ENCODE results near the gene PNPLA5.

The PNPLA5 gene

DNA sequence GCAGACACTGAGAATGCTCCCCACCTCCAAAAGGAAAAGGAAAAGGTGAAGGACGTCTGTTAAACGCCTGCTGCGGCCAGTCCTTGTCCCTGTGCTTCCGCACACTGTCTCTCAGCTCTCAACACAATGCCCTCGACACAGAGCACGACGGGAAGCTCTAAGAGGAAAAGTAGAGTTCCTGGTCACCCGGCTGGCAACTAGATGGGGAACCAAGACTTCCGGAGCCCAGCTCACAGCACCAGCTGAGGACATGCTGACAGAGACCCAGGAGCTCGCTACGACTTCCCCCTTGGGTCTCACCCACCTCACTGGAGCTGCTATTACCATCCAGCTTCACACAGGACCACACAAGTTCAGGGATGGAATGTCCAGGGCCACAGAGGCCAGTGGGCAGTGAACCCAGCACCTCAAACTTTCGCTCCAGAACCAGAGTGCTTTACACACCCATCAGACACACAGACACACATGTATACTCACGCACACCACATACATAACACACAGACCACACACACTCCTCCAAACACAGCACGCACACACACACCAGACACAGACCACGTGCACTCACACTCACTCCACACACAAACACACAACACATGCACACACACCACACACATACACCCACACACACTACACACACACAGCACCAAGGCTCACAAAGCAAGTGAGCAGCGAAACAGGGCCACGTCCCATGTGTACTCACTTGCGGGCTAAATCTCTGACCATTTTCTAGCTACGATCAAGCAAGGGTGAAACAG lies 39.1 kb downstream of the PNPLA5 start:
- no peak for DNase-seq

DNA sequence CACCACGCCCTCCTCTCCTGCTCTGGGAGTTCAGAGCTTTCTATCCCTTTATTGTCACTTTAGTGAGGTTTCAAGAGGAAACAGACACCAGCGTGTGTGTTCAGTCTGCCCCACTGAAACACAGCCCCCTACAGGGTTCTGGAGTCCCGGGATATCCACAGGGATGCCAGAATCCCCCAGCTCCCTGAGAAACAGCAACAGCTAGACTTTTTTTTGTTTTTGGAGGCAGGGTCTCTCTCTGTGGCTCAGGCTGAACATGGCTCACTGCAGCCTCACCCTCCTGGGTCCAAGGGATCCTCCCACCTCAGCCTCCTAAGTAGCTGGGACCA lies 39.9 kb downstream of the PNPLA5 start:
- DNase-seq: no peak

DNA sequence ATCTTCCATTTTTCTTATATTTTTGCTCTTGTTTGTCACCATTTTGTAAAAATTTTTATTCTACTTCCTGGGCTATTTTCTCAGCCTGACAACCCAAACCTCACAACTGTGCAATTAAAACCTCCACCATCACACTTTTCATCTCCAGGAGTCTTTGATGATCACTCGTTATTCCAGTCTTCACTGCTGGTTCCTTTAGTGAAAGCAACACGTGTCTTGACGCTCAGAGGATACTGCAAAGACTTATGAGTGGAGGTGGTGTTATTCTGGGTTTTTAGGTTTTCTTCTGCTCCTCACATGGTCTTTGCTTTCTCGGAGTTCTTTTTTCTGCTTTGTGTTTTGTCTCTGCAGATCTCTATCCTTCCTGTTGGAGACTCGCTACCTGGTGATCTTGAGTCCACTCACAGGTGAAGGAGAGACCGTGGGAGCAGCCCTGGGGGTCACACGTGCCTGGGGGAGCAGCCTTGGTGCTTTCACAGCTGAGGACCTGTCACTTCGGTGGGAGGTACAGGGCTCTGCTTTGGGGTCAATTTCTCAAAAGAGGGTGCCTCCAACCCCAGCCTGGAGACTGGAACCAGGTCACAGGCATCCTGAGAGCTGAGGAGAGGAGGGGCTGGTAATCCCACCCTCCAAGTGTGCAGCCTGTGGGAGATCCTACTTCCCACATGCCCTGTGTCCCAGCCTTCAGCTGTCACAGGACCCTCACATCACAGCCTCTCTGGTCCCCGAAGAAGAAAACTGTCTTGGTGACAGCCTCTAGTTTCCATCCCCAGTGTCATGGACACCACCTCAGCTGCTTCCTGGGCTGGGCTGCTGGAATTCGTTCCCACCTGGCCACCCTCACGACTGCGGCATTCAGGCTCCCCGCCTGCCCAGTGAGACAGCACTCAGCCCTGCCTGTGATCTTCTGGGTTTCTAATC lies 40.5 kb downstream of the PNPLA5 start:
- DNase-seq: no peak

DNA sequence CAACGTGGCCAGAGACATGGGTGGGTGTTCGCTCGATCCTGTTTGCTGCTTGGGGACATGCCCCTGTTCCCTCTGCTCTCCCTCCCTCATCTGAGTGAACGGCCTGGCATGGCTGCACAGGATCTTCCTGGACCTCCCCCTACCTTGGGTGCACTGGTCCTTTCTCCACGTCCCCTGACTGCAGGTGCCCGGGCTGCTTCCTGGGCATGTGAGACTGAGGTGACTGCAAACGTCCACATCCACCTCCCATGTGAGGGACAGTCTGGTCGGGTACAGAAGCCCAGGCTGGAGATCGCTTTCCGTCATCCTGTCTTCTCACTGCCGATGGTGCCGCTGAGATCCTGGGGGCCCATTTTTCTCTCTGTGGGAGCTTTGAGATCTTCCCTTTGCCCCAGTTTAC lies 41.3 kb downstream of the PNPLA5 start:
- DNase-seq: no peak

DNA sequence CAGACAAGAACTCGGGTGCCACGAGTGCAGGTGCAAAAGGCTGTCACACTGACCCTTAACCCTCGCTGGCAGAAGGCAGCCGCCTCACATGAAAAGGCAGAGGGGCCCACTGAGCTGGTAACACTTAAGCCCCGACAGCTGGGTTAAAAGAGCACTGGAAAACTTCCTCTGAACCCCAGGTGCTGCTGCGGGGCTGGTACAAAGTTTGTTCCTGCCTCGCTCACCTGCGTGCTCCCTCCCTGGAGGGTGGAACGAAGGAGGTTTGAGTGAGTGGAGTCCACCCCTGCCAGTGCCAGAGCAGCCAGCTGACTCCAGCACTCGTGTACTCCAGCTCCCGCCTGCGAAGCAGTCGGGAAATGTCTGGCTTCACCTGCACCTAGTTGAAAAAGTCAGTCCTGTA lies 42.1 kb downstream of the PNPLA5 start:
- no peak for DNase-seq

DNA sequence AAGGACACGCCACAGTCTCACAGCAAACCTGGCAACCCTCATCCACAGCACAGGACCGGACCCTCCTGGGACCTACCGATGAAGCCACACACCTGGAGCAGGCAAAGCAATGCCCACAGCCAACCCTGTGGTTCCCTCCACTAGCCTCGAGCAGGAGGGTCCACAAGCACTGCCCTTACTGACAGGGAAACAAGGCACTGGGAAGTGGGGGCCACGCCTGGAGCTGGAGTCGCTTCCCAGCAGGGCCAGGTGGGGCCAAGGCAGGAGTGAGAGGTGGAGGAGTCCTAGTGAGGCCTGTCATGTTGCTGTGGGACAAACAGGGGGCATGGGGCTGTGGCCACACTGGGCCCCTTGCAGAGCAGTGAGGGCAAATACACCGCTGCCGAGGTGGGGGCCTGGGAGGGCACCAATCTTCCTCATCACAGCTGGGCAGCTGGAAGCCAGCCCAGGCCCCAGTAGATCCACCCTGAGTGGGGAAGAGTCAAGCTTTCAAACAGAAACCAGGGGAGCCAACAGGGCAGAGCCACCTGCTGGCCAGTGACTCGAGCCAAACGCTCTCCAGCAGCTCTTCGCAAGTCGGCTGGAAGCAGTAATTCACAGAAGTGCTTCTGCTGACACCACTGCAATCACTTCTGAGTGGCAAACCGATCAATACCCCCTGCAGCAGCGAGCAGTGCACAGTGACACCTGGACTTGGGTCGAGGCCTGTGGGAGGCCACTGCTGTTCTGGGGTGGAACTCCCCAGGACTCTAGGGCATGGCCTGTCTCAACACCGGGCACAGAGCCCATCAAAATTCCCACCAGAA lies 43.2 kb downstream of the PNPLA5 start:
- no peak for DNase-seq

DNA sequence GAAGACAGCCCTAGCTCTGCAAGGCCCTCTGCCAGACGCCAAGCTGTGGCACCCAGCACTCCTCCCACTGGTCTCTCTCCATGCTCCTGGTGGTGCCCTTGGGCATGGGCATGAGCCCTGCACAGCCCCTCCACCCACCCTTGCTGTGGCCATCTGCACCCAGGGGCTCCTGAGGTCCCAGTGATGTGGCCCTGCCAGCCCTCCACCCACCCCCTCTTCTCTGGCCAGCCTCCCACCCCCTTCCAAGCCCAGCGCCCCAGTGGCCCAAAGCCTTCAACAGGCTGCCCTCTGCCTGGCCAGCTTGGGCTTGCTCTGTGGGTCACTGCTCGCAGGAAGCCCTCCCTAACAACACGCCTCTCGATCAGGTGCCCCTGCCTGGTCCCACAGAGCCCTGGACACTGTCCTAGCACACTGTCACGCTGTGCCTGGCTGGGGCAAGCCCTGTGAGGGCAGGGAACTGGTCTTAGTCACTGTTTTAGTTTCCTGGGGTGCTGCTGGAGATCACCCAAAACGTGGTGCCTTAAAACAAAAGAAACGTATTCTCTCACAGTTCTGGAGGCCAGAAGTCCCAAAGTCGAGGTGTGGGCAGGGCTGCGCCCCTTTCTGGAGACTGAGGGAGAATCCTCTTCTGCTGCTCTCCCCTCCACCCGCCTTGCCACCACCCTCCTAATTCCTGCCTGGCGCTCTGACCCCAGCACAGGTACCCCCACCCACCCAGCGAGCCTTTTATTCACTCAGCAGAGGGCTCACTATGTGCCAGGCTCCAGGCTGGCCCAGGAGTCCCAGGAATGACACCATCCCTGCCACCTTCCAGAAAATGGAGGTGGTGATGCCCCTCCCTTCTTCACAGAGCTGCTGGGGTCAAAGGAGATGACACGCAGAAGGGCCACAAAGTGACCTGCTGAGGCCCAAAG lies 44.2 kb downstream of the PNPLA5 start:
- DNase-seq: no peak

DNA sequence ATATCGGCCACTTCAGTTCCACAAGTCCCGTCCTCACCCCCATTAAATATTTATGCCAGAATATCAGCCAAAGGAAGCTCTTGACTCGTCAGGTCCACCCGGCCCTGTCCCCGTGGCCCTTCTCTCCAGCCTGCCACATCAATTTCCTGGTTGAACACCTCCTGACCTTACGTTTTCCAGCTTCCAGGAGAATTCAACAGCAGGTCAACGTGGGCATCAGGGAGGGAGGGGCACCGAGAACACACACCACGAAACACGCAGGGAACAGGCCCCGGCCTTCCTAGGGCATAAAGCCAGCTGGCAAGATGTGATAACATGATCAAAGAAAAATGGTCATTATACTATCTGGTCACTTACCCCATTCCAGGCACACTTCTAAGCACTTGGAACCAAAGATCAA lies 44.8 kb downstream of the PNPLA5 start:
- no peak for DNase-seq

DNA sequence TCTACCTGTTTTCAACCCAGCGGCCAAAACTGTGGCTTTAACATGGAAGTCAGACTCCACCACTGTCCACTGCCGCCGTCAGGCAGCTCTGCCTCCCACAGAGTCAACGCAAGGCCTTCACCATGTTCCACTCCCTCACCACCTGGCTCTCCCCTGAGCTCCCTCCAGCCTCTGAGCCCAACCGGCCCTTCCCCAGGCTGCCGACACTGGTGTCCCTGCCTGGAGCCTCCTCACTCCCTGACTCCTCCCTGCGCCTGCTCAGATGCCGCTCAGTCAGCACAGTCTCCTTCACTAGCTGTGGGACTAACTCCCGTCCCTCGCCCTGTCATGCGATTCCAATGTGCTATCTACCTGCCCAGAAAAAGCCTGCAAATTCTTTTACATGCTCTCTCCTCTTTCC lies 45.8 kb downstream of the PNPLA5 start:
- no peak for DNase-seq

DNA sequence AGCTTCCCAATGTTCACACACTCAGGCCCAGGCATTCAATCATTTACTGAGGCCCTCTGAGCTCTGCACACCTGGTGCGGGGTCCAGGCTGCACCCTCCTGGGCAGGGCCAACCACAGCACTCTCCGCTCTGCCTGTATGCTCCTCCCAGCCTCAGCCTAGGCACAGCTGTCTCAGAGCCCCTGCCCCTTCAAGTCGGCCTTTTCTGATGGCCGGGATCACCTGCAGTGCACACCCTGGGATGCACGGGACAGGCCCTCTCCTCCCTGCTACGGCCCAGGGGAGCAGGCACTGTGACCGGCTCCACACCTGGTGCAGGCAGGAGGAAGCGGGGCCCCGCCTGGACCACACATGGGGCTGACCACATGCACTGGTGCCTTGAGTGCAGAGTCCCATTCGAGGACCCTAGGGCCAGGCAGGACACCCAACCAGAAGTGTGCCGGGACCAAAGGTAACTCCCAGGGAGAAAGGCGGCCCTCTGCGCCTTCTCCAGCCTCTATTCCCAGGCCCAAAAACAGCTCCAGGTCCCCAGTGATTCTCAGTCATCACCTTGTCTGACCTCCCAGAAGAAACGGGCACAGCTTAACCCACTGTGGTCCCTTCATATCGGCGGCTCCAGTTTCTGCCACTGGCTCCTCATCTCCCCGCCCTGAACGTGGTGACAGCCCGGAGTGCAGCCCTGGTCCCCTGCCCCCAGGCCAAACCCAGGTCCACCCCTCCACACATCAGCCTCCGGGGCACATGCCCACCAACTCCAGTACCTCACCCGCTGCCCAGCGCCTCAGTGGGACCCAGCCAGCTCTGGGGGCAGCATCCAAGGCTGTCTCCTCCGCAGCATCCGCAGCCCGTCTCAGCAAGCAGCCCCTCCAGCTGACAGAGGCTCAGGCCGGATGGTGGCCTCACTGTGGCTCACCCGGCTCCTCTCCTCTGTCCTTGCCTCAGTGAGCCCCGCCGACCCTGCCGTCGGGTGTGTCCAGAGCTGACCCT lies 47.0 kb downstream of the PNPLA5 start:
- no peak for DNase-seq

DNA sequence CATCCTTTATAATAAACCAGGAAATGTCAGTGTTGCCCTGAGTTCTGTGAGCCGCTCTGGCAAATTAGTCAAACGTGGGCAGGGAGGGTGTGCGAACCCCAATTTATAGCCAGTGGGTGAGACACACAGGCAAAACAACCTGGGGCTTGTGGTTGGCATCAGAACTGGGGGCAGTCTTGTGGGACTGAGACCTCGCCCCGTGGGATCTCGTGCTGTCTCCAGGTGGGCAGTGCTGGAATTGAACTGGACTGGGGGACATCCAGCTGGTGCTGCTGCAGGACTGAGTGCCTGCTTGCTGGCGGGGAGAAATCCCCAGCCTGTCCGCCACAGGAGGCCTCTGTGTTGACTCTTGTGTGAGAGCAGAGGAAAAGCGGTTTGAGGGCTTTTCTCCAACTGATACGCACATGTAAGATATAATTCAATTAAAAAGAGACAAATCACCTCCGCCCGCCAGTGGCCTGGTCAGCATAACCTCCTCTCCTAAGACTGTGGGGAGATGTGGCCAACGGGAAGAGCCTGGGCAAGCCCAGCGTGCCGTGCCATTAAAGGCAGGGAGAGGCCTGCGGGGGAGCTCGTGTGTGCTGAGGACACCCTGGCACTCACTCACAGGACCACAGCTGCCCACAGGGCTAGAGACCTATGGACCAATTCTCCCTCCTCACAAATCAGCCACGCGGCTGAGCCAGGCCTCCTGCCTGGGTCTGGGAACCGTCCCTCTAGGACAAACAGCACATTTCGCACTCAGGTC lies 47.9 kb downstream of the PNPLA5 start:
- DNase-seq: no peak

DNA sequence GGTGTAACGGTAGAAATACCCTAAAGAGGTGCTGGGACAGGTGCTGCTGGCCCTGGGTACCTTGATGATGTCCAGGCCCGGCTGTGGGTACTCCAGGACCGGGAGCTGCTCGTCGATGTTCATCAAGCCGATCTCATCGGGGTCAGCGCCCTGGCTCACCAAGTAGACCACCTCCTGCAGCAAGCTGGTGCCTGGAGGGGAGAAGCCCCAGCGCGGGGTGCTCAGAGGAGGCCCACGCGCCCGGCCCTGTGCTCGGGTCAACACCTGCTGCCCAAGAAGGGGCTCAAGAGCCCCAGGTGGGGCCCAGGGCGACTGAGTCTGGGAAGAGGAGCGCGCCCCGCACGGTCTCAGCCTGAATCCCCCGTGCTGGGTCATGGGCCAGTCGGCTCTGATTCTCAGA lies 50.1 kb downstream of the PNPLA5 start:
- no peak for DNase-seq

DNA sequence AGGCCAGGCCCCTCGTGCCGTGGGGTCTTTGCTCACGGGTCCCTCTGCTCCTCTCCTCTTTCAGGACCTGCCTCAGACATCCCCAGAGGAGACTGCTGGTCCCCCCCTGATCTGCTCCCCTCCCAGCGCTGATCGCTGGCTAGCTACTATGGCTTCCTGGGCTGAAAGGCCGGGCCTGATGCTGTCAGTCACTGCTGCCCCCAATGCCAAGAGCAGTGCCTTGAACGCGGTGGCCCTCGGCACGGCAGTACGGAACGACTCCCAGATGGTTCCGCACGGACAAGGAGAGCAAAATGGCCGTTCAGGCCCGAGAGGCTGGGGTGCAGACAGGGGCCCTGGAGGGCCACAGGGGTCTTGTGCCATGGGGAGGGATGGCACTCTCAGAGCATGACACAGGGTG lies 51.0 kb downstream of the PNPLA5 start:
- DNase-seq: no peak

DNA sequence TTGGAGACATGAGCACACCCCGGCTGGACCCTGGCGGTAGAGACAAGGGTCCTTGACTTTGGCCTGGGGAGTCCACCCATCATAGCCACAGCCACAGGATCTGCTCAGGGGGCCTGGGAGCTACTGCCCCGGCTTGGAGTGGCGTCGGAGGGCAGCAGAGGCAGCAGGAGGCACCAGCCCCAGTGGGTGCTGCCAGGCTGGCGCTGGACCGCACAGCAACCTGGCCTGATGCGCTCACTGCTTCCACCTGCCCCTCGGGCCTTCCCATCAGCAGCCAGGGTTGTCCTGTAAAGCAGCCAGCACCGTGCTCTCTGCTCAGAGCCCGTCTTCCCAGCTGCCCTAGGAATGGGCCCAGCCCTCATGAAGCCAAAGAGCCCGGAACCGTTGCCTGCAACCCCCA lies 51.4 kb downstream of the PNPLA5 start:
- no peak for DNase-seq

DNA sequence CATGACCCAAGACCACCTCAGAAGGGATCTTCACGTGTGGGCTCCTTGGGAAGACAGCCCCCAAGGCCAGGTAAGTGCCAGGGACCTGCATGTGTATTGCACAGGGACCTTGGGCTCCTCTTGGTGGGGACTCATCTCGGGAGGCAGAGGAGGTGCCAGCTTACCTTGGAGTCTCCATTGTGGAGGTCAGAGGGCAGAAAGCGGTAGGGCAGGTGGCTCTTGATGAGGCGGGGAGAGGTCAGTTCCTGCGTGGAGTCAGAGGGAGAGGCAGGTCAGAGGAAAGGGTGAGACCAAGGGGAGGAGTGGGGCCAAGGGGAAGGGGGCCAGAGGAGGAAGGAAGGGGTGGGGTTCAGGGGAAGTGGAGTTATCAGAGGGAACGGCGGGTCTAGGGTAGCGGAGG lies 52.0 kb downstream of the PNPLA5 start:
- DNase-seq: no peak

DNA sequence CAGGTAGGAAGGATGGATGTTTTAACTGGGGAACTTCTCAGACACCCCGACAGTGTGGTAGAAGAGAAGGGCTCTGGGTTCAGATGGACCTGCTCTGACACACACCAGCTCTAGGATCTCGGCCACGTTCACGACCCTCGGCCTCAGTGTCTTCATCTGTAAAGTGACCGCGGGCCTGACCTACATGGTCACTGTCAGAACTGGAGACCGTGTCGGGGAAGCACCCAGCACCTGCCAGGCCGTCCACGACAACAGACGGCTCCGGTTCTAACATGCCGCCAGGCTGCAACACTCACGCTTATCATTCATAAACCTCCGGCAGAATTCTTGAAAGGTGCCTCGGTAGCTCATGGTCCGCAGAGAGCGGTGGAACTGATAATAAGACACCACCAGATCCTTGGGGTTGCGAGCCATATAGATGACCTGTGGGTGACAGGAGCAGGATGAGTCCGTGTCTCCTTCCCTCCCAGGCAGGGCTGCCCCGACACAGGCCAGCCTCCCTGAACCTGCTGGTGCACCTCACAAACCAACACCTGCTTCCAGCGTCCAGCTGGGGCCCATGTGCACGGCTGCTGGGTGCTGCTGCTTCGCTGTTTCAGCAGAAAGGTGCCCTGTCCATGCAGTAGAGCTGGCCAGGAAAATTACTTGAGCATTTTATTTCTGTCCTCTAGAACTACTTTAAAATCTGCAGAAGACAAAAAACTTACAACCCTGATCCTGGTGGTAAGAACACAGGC lies 53.1 kb downstream of the PNPLA5 start:
- DNase-seq: no peak

DNA sequence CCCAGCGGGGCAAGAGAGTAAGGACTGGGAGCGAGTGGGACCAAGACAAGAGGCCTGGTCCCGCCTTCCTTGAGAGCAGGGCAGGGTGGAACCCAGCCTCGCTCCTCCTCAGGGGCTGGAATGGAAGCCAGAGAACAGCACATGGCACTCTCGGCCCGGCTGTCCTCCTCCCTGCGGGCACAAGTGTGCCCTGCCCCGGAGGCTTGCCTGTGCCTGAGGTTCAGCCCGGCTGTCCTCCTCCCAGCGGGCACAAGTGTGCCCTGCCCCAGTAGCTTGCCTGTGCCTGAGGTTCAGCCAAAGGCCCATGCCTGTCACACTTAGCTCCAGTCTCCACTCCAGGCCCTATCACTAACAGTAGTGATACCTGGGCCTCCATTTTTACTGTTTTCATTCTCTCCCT lies 53.7 kb downstream of the PNPLA5 start:
- DNase-seq: no peak

DNA sequence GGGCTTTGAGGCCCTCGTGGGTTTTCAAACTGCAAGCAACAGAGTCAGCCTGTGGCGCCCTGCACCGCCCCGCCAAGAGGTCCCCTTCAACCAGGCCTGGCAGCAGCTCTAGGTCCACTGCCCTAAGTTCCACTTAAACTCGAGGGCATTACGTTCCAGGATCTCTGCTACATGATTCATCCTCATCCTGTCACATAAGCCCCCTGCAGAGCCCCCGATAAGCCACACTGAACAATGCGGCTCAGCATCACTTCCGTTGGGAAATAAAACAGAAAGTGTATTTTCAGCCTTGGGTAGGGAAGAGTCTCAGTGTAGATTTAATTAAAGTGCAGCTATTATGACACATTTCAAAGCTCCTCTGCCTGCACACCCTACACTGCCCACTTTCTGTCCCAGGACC lies 54.1 kb downstream of the PNPLA5 start:
- no peak for DNase-seq

DNA sequence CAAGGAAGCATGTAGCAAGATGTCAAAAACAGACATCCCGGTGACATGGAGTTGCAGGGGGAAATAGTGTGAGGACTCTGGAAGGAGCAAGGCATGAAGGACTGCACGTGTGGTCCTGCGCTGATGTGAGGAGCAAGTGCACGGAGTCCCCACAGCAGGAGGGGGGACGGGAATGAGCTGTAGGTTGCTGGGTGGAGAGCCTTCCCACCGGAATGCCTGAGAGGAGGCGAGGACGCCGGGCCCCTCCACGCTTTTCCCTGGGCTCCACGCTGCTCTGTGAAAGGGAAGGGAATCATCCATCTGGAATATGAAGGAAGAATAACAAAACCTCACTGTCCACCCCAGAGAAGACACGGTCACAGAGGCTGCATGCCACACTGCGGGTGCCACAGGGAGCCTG lies 56.1 kb downstream of the PNPLA5 start:
- DNase-seq: no peak

DNA sequence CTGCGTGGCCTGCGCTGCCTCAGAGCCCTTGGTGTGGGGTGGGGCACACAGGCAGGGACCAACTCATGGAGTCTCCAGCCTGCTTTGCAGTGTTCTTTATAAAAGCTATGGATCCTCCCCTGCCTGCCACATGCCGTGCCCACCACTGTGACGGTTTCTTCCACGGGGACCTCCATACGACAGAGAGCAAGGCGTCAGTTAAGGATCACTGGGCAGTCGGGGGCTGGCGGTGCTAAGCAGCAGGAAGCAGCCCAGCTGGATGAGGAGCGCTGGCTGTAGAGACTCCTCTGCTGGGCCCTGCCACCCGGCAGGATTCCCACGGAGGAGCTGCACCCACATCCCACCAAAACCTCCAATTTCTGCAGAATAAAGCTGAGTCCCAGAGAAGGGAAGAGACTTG lies 56.6 kb downstream of the PNPLA5 start:
- no peak for DNase-seq

Data from NCI-H2107 (cell line).